PC-9 (cell line): ENCODE data around the gene SH3RF1. TPM values are rescaled to one million over a fixed set of nuclear protein-coding genes. Genes with fewer than 3 reads are reported as not detected.

Experiments
- BruUV-seq: library from RNA; stranded (reverse); fragments of 400-500 nt; replicated peaks from 2 replicates; lab custom pipeline; 2021; lab: Mats Ljungman, UMichigan
- CTCF ChIA-PET: fragments of 300-600 bp; sonication (Branson Sonifier 250); formaldehyde crosslinking; loops from one replicate; lab custom pipeline; 2022; ENCODE audit warnings: antibody characterized with exemption; lab: Charles Lee
- POLR2A ChIA-PET: fragments of 300-600 bp; sonication (Branson Sonifier 250); formaldehyde crosslinking; loops from one replicate; lab custom pipeline; 2022; ENCODE audit warnings: antibody characterized with exemption; ENCODE audit not compliant: unreplicated experiment; lab: Charles Lee
- DNase-seq, 2 experiments: peaks; one replicate each; pipeline versions ENCODE4 v3.0.0 to v3.0.0-alpha.2; 2015 to 2022; ENCODE audit warnings: mixed read lengths in 1 of 2
- H2AFZ ChIP-seq: fragments of 200-600 bp; sonication (generic); 2 replicates; pipeline ENCODE4 v1.8.1; 2017; ENCODE audit warnings: antibody characterized with exemption
- H3F3A ChIP-seq: fragments of 200-600 bp; sonication (generic); 2 replicates; pipeline ENCODE4 v1.8.1; 2017; ENCODE audit warnings: antibody characterized with exemption, mild to moderate bottlenecking, low read depth; ENCODE audit not compliant: insufficient read depth
- H3K27ac ChIP-seq: fragments of 200-600 bp; sonication (generic); 2 replicates; pipeline ENCODE4 v1.6.1; 2016; ENCODE audit warnings: mixed run types
- H3K27me3 ChIP-seq: fragments of 200-600 bp; sonication (generic); 2 replicates; pipeline ENCODE4 v1.6.1; 2016; ENCODE audit warnings: low read depth, mixed run types; ENCODE audit not compliant: insufficient read depth
- H3K36me3 ChIP-seq: fragments of 200-600 bp; sonication (generic); 2 replicates; pipeline ENCODE4 v1.6.1; 2016; ENCODE audit warnings: low read depth, mixed run types
- H3K4me1 ChIP-seq: fragments of 200-600 bp; sonication (generic); replicated peaks from 2 replicates; pipeline ENCODE4 v1.6.1; 2016; ENCODE audit warnings: mixed run types; ENCODE audit not compliant: insufficient read depth
- H3K4me2 ChIP-seq: fragments of 200-600 bp; sonication (generic); 2 replicates; pipeline ENCODE4 v1.6.1; 2017; ENCODE audit warnings: mixed run types
- H3K4me3 ChIP-seq: fragments of 200-600 bp; sonication (generic); 2 replicates; pipeline ENCODE4 v1.6.1; 2016; ENCODE audit warnings: mixed run types
- H3K79me2 ChIP-seq: fragments of 200-600 bp; sonication (generic); 2 replicates; pipeline ENCODE4 v1.6.1; 2017; ENCODE audit warnings: low read depth, mixed run types
- H3K9me2 ChIP-seq: fragments of 200-600 bp; sonication (generic); 2 replicates; pipeline ENCODE4 v1.8.1; 2017; ENCODE audit warnings: mild to moderate bottlenecking; ENCODE audit not compliant: insufficient read depth
- H3K9me3 ChIP-seq: fragments of 200-600 bp; sonication (generic); 2 replicates; pipeline ENCODE4 v1.8.1; 2016; ENCODE audit warnings: low read depth; ENCODE audit not compliant: insufficient read depth
- H4K20me1 ChIP-seq: fragments of 200-600 bp; sonication (generic); 2 replicates; pipeline ENCODE4 v1.8.1; 2017; ENCODE audit not compliant: insufficient read depth
- EZH2 ChIP-seq: fragments of 200-600 bp; sonication (generic); IDR thresholded peaks from 2 replicates; pipeline ENCODE4 v1.8.0; 2017; ENCODE audit warnings: antibody characterized with exemption, low read depth
- intact Hi-C: fragments of 100-400 bp; cut with micrococcal nuclease; formaldehyde crosslinking; loops from one replicate; pipeline ENCODE4 v1.10.0; 2022; ENCODE audit not compliant: unreplicated experiment
- total RNA-seq: library from RNA; stranded (reverse); gene quantifications from 2 replicates; pipeline ENCODE4 v1.2.3, GENCODE V29; 2021
- TF ChIP-seq, protein P1 (sequence below): fragments of 200-600 bp; sonication (generic); conservative IDR thresholded peaks from 2 replicates; pipeline ENCODE4 v1.6.1; 2017; ENCODE audit warnings: mixed run types, antibody characterized with exemption, mild to moderate bottlenecking, moderate library complexity

The SH3RF1 gene
- total RNA-seq, 1 experiment from 2014 or later = 26.4 TPM

DNA sequence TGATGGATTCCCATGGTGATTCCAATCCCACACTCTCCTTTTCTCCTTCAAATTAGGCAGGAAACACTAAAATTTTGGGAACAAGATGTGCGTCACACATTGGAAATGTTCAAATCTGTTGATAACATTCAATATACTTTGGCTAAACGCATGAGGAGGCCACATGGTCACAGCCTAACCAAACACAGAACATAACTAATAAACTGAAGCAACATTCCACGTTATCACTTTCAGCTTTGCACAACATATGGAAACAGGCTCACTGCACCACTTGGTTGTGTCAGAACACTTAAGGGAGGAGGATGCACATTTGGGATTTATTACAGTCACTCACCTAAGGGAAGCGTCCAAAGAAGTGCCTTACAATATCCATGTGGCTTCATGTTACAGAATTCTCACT is 4.7 kb downstream of the SH3RF1 start:
- peaks cover 20% of the 10 kb centered on the region; the same call in 1 of the 2 replicates for H3K36me3 ChIP-seq
- H3F3A ChIP-seq = peaks cover 21% of the 10 kb centered on the region
- H3K27ac ChIP-seq = no peak overlapping the region
- H3K79me2 ChIP-seq = peaks cover 91% of the 10 kb centered on the region
- H3K9me2 ChIP-seq = no peaks in the 10 kb centered on the region
- no peak overlapping the region for H2AFZ ChIP-seq
- intact Hi-C loops = loop anchor here (2.0 kb wide), 1 partner anchor 41 kb away; no protein-coding TSS in a partner anchor
- H3K4me1 ChIP-seq = peaks cover 33% of the 10 kb centered on the region
- POLR2A ChIA-PET = interaction anchor here (0.6 kb wide), 1 partner anchor 14 kb away, joined by 5 read pairs; no protein-coding TSS in a partner anchor
- H3K9me3 ChIP-seq = no peaks in the 10 kb centered on the region
- BruUV-seq = no TSS peak
- H3K27me3 ChIP-seq = no peaks in the 10 kb centered on the region
- no peak for TF ChIP-seq EZH2
- TF ChIP-seq, protein P1, sequence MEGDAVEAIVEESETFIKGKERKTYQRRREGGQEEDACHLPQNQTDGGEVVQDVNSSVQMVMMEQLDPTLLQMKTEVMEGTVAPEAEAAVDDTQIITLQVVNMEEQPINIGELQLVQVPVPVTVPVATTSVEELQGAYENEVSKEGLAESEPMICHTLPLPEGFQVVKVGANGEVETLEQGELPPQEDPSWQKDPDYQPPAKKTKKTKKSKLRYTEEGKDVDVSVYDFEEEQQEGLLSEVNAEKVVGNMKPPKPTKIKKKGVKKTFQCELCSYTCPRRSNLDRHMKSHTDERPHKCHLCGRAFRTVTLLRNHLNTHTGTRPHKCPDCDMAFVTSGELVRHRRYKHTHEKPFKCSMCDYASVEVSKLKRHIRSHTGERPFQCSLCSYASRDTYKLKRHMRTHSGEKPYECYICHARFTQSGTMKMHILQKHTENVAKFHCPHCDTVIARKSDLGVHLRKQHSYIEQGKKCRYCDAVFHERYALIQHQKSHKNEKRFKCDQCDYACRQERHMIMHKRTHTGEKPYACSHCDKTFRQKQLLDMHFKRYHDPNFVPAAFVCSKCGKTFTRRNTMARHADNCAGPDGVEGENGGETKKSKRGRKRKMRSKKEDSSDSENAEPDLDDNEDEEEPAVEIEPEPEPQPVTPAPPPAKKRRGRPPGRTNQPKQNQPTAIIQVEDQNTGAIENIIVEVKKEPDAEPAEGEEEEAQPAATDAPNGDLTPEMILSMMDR = no peak
- DNase-seq = no peak
- CTCF ChIA-PET = no interaction called here
- H3K4me3 ChIP-seq = no peak overlapping the region
- peak overlapping the region; percentile 79 for H3K4me2 ChIP-seq
- no peaks in the 10 kb centered on the region for H4K20me1 ChIP-seq

- H3K36me3 ChIP-seq = peaks cover 20% of the 10 kb centered on the region; the same call in 1 of the 2 replicates
- no TSS peak for BruUV-seq
- H3K9me2 ChIP-seq = no peaks in the 10 kb centered on the region
- peaks cover 95% of the 10 kb centered on the region for H3K79me2 ChIP-seq
- H4K20me1 ChIP-seq = no peaks in the 10 kb centered on the region
- no peak overlapping the region for H2AFZ ChIP-seq
- H3K4me1 ChIP-seq = peaks cover 32% of the 10 kb centered on the region
- no peak for TF ChIP-seq EZH2
- TF ChIP-seq, protein P1 = no peak
- H3K4me2 ChIP-seq = no peak overlapping the region
- ChIA-PET POLR2A (no interaction called here), CTCF (no interaction called here)
- intact Hi-C loops = no loop called here
- peaks cover 12% of the 10 kb centered on the region for H3F3A ChIP-seq
- no peaks in the 10 kb centered on the region for H3K9me3 ChIP-seq
- no peak overlapping the region for H3K4me3 ChIP-seq
- no peak overlapping the region for H3K27ac ChIP-seq
- H3K27me3 ChIP-seq = no peaks in the 10 kb centered on the region
- no peak for DNase-seq
These were observed 6.9 kb downstream of the SH3RF1 start for GRCh38 chr4:169263791-169264392.

- Histone ChIP-seq H3K4me1 (no peaks in the 10 kb centered on the region), H2AFZ (no peak overlapping the region), H3K9me2 (no peaks in the 10 kb centered on the region), H3K4me2 (no peak overlapping the region), H3K27me3 (no peaks in the 10 kb centered on the region), H3K79me2 (peaks cover 94% of the 10 kb centered on the region), H4K20me1 (no peaks in the 10 kb centered on the region), H3K36me3 (peaks cover 17% of the 10 kb centered on the region; the same call in 1 of the 2 replicates), H3K27ac (no peak overlapping the region), H3F3A (no peaks in the 10 kb centered on the region), H3K4me3 (no peak overlapping the region), H3K9me3 (no peaks in the 10 kb centered on the region)
- POLR2A ChIA-PET = interaction anchor here (0.5 kb wide), 1 partner anchor 607 kb away, joined by 3 read pairs; no protein-coding TSS in a partner anchor
- BruUV-seq = no TSS peak
- intact Hi-C loops = no loop called here
- CTCF ChIA-PET = no interaction called here
- TF ChIP-seq EZH2 = no peak
- TF ChIP-seq, protein P1 = no peak
- no peak for DNase-seq
These were observed 10.4 kb downstream of the SH3RF1 start for GRCh38 chr4:169260217-169260866.
